Measurements from ENCODE around the gene ENTPD5. TPM values are rescaled to one million over a fixed set of nuclear protein-coding genes. Genes with fewer than 3 reads are reported as not detected.
"Not testable (repeated sequence)": the region's sequence is repeated elsewhere in the genome, so short reads cannot be mapped to it uniquely, and the experiment has no call there.

The ENTPD5 gene
- total RNA-seq, 2 experiments from 2014 or later = 8.8 to 10.5 TPM

DNA sequence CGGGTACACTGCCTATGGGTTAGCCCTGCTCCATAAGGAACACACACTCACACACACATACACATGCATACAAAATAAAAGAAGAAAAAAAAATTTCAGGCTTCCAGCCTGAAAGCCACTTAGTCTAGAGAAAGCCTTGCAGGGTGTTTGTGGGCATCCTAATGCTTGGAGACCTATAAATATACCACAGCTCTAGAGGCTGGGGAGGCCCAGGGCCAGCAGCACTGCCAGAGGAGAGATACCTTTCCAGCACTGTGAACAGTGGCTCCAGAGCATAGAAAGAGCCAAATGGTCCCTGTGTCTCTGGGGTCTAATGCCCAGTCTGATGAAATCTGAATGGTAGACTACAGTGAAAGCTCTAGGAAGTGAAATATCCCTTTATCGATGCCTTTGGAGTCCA is 82.1 kb downstream of the ENTPD5 start:
- Mint-ChIP-seq H3K27ac (no peak overlapping the region), H3K36me3 (peaks cover 10% of the 10 kb centered on the region), H3K27me3 (no peaks in the 10 kb centered on the region), H3K4me1 (no peaks in the 10 kb centered on the region), H3K9me3 (no peaks in the 10 kb centered on the region), H3K4me3 (no peak overlapping the region)
- no peak for DNase-seq

DNA sequence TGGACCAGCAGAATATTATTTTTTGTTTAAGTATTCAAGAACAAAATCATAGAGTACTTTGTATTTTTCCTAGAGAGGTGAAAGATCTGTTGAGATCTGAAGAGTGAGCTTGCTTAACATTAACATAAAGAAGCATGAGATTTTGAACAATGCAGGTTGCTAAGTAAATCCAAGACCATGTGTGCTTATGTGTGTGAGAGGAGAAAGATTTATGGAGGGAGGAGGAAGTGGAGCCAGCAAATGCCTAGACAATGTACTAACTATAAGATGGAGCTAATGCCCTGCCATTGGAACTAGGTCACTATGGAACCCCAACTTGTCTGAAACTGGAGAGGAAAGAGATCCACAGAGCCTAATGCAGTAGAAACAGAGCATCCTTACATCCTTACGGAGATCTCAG is 82.5 kb downstream of the ENTPD5 start:
- H3K4me1 Mint-ChIP-seq = peaks cover 2% of the 10 kb centered on the region
- H3K36me3 Mint-ChIP-seq = peaks cover 13% of the 10 kb centered on the region
- DNase-seq = no peak
- no peaks in the 10 kb centered on the region for H3K9me3 Mint-ChIP-seq
- no peak overlapping the region for H3K4me3 Mint-ChIP-seq
- no peaks in the 10 kb centered on the region for H3K27me3 Mint-ChIP-seq
- H3K27ac Mint-ChIP-seq = no peak overlapping the region

DNA sequence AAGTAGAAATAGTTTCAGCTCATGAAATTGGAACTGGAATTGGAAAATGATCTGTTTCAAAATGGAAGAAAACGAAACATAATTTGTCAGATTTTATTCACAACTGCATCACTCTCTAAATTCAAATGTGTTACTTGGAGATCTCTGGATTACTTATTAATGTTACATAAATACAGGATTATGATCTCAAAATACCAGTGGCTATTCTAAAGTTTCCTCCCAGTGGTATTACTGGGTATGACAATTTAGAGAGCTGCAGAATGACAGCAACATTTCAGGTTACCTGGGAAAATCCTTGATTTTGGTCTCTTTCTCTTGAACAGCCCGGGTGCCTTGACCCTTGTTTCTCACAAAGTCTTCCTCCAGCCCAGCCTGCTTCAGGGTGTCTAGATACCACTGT is 83.4 kb downstream of the ENTPD5 start:
- no peak for DNase-seq
- Mint-ChIP-seq H3K9me3 (no peaks in the 10 kb centered on the region), H3K27ac (peak overlapping the region; percentile 28), H3K4me3 (no peak overlapping the region), H3K4me1 (peaks cover 4% of the 10 kb centered on the region), H3K36me3 (peaks cover 16% of the 10 kb centered on the region), H3K27me3 (no peaks in the 10 kb centered on the region)

DNA sequence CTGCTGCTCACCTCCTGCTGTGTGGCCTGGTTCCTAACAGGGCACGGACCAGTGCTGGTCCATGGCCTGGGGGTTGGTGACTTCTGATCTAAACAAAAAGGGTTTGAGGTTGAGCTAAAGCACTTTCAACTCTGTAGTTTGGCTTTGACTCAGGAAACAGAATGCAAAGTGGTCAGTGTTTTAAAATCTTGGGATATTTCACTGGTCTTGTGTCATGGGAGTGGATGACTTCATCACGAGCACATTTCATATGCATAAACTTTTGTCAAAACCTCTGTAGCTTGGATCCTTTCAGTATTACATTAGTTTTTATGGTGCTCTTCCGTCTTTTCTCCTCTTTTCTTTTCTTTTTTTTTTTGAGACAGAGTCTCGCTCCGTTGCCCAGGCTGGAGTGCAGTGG is 94.8 kb downstream of the ENTPD5 start:
- DNase-seq = no peak
- no peaks in the 10 kb centered on the region for H3K9me3 Mint-ChIP-seq
- peaks cover 3% of the 10 kb centered on the region for H3K4me1 Mint-ChIP-seq
- H3K27me3 Mint-ChIP-seq = no peaks in the 10 kb centered on the region
- H3K36me3 Mint-ChIP-seq = peaks cover 19% of the 10 kb centered on the region
- H3K27ac Mint-ChIP-seq = peak overlapping the region; percentile 68
- H3K4me3 Mint-ChIP-seq = no peak overlapping the region

DNA sequence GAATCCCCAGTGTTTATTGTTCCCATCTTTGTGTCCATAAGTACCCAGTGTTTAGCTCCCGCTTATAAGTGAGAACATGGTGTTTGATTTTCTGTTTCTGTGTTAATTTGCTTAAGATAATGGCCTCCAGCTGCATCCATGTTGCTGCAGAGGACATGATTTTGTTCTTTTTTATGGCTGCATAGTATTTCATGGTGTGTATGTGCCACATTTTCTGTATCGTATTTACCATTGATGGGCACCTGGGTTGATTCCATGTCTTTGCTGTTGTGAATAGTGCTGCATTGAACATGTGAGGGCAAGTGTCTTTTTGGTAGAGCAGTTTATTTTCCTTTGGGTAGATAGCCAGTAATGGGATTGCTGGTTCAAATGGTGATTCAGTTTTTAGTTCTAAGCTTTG is 99.6 kb downstream of the ENTPD5 start:
- H3K9me3 Mint-ChIP-seq, H3K4me1 Mint-ChIP-seq, DNase-seq, H3K27me3 Mint-ChIP-seq, H3K4me3 Mint-ChIP-seq, H3K27ac Mint-ChIP-seq: not testable (repeated sequence)
- H3K36me3 Mint-ChIP-seq = peaks cover 12% of the 10 kb centered on the region

DNA sequence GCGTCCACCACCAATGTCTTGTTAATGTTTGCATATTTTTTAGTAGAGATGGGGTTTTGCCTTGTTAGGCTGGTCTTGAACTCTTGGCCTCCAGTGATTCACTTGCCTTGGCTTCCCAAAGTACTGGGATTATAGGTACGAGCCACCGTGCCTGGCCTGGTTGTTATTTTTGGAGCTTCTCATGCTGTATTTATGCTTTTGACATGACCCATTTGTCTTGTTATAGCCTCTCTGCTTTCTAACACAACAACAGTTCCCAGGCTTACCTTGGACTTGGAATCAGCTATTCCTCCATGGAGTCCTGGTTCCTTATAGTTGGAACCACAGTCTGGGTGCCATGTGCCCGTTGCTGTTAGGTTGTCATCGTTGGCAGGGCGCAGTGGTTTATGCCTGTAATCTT is 102.8 kb downstream of the ENTPD5 start:
- Mint-ChIP-seq H3K4me1 (peaks cover 4% of the 10 kb centered on the region), H3K27ac (no peak overlapping the region), H3K36me3 (peaks cover 37% of the 10 kb centered on the region), H3K4me3 (no peak overlapping the region), H3K9me3 (peaks cover 4% of the 10 kb centered on the region), H3K27me3 (no peaks in the 10 kb centered on the region)
- DNase-seq = no peak

DNA sequence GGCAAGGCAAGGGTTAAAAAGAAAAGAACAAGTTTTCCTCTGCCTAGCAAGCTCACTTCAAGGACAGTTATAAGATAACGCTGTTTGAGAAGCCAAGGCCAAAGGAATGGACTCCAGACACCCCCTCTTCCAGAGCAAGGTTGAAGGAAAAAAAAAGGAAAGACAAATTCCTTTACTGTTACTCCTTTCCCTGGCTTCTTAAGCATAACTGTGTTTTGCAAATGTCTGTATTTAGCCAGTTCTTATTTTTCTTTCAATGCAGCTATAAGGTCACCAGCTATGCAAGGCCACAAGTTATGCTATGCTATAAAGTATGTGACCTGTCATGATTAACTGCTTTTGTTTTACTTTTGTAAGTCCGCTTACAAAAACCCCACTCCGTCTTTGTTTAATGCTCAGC is 105.8 kb downstream of the ENTPD5 start:
- DNase-seq = no peak
- Mint-ChIP-seq H3K9me3 (peaks cover 4% of the 10 kb centered on the region), H3K27ac (no peak overlapping the region), H3K36me3 (peaks cover 61% of the 10 kb centered on the region), H3K4me3 (no peak overlapping the region), H3K4me1 (peaks cover 4% of the 10 kb centered on the region), H3K27me3 (no peaks in the 10 kb centered on the region)

DNA sequence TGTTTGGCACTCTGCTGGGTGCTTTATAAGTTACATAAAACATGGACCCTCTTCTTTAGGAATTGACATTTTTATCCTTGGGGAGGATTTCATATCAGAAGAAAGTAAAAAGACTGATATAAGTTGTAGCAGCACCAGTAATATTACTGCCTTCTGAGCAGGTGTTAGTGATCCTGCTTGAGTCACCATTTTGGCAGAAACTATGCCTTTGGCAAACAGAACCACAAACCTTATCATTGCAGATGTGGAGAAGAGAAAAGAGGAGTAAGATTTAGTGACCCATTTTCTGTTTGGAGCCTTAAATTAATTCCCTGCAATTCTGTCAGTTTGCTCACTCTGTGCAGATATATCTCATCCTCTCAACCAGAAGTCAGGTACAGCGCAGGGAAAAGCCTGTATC is 109.4 kb downstream of the ENTPD5 start:
- H3K36me3 Mint-ChIP-seq = peaks cover 69% of the 10 kb centered on the region
- DNase-seq = no peak
- H3K27me3 Mint-ChIP-seq = no peaks in the 10 kb centered on the region
- H3K4me3 Mint-ChIP-seq = no peak overlapping the region
- H3K4me1 Mint-ChIP-seq = no peaks in the 10 kb centered on the region
- no peak overlapping the region for H3K27ac Mint-ChIP-seq
- peaks cover 4% of the 10 kb centered on the region for H3K9me3 Mint-ChIP-seq

Other genes with a start within 250 kb of the ENTPD5 start
- 1 to 10 TPM; 6.5 to 6.7 TPM for gene PTGR2, start 167.5 kb downstream of the ENTPD5 start, total RNA-seq
- gene ZNF410, start 132.4 kb downstream of the ENTPD5 start, total RNA-seq = 10 to 100 TPM; 53.8 to 56.4 TPM
- gene FAM161B, start 69.2 kb downstream of the ENTPD5 start, total RNA-seq = 1 to 10 TPM; 1.0 to 1.1 TPM
- 10 to 100 TPM; 16.4 to 18.3 TPM for gene COQ6, start 69.0 kb downstream of the ENTPD5 start, total RNA-seq
- gene BBOF1, start 61 bp upstream of the ENTPD5 start, total RNA-seq = 1 to 10 TPM; 1.6 to 1.9 TPM
- gene ALDH6A1, start 65.2 kb upstream of the ENTPD5 start, total RNA-seq = 10 to 100 TPM in 1 of 2 experiments, 1 to 10 TPM in 1; 9.3 to 10.1 TPM
- gene LIN52, start 65.7 kb upstream of the ENTPD5 start, total RNA-seq = 10 to 100 TPM; 11.1 to 12.4 TPM
- gene VSX2, start 220.2 kb upstream of the ENTPD5 start, total RNA-seq = not detected

All from activated naive CD8-positive, alpha-beta T cell treated with anti-CD3 and anti-CD28 coated beads for 36 hours (primary cell).